Transverse colon (tissue), 4 donors: ENCODE results near the gene JAGN1.
"Not testable (repeated sequence)": the region's sequence is repeated elsewhere in the genome, so short reads cannot be mapped to it uniquely, and the experiment has no call there.

Experiments used
- CTCF ChIP-seq, 5 experiments: fragments of 200-600 bp in 3 of 5; fragments of 450-650 bp in 2 of 5; sonication (generic) in 3 of 5; IDR thresholded peaks; 1 replicate in 2 of 5; 2 replicates in 3 of 5; pipeline ENCODE4 v1.5.1; 2016 to 2017; ENCODE audit warnings: antibody characterized with exemption in 5 of 5, inconsistent platforms in 3 of 5, mild to moderate bottlenecking in 2 of 5, moderate library complexity in 1 of 5
- POLR2A ChIP-seq: fragments of 450-650 bp; IDR thresholded peaks from one replicate; pipeline ENCODE4 v1.6.1; 2016; ENCODE audit warnings: antibody characterized with exemption, mild to moderate bottlenecking, moderate library complexity
- POLR2AphosphoS5 ChIP-seq, 3 donors: sonication (generic); formaldehyde crosslinking; IDR thresholded peaks; one replicate each; pipeline ENCODE4 v1.6.1; 2016; ENCODE audit warnings: antibody characterized with exemption in 3 of 3

- TF ChIP-seq CTCF (IDR thresholded peaks at IDR 0.05): peak; percentile 53 to 62 (median 60)
- not testable (repeated sequence) for TF ChIP-seq POLR2A
- TF ChIP-seq POLR2AphosphoS5 (IDR thresholded peaks at IDR 0.05): peak in 2 of 3 donors; percentile 19 to 34
These were observed 41.5 kb upstream of the JAGN1 start for GRCh38 chr3:9848860-9849259.
